Measurements from ENCODE around the gene ITGB6. TPM values are rescaled to one million over a fixed set of nuclear protein-coding genes. Genes with fewer than 3 reads are reported as not detected.
A peak's percentile ranks its signal among the peaks of the same experiment; 100 is the strongest.
"Not testable (repeated sequence)": the region's sequence is repeated elsewhere in the genome, so short reads cannot be mapped to it uniquely, and the experiment has no call there.

ITGB6 gene
- total RNA-seq, 1 experiment from 2014 or later = not detected

- DNase-seq (ENCODE audit: extremely low read depth, low read depth) = no peak
Observed at GRCh38 chr2:160142472-160142871, 57.6 kb downstream of the ITGB6 start.

GRCh38 chr2:160141912-160142311 is 58.2 kb downstream of the ITGB6 start:
- no peak for DNase-seq (ENCODE audit: extremely low read depth, low read depth)

- no peak for DNase-seq (ENCODE audit: extremely low read depth, low read depth)
Observed at GRCh38 chr2:160141419-160141818, 58.7 kb downstream of the ITGB6 start.

GRCh38 chr2:160140471-160140870 is 59.6 kb downstream of the ITGB6 start:
- DNase-seq (ENCODE audit: extremely low read depth, low read depth) = no peak

- DNase-seq (ENCODE audit: extremely low read depth, low read depth) = no peak
Observed at GRCh38 chr2:160139991-160140390, 60.1 kb downstream of the ITGB6 start.

- DNase-seq (ENCODE audit: extremely low read depth, low read depth) = no peak
Observed at GRCh38 chr2:160139350-160139749, 60.7 kb downstream of the ITGB6 start.

GRCh38 chr2:160138406-160138805 is 61.7 kb downstream of the ITGB6 start:
- DNase-seq (ENCODE audit: extremely low read depth, low read depth) = no peak

GRCh38 chr2:160137464-160137863 is 62.6 kb downstream of the ITGB6 start:
- no peak for DNase-seq (ENCODE audit: extremely low read depth, low read depth)

- no peak for DNase-seq (ENCODE audit: extremely low read depth, low read depth)
Observed at GRCh38 chr2:160132761-160133160, 67.3 kb downstream of the ITGB6 start.

GRCh38 chr2:160126756-160127155 is 73.3 kb downstream of the ITGB6 start:
- DNase-seq (ENCODE audit: extremely low read depth, low read depth) = no peak

- no peak for DNase-seq (ENCODE audit: extremely low read depth, low read depth)
Observed at GRCh38 chr2:160126315-160126714, 73.8 kb downstream of the ITGB6 start.

GRCh38 chr2:160125828-160126227 is 74.2 kb downstream of the ITGB6 start:
- DNase-seq (ENCODE audit: extremely low read depth, low read depth) = no peak

- DNase-seq (ENCODE audit: extremely low read depth, low read depth) = no peak
Observed at GRCh38 chr2:160125366-160125765, 74.7 kb downstream of the ITGB6 start.

GRCh38 chr2:160124571-160124970 is 75.5 kb downstream of the ITGB6 start:
- DNase-seq (ENCODE audit: extremely low read depth, low read depth) = no peak

GRCh38 chr2:160114721-160115120 is 85.4 kb downstream of the ITGB6 start:
- not testable (repeated sequence) for DNase-seq (ENCODE audit: extremely low read depth, low read depth)

- no peak for DNase-seq (ENCODE audit: extremely low read depth, low read depth)
Observed at GRCh38 chr2:160114020-160114419, 86.1 kb downstream of the ITGB6 start.

GRCh38 chr2:160111951-160112798 is 87.9 kb downstream of the ITGB6 start:
- no peak for DNase-seq (ENCODE audit: extremely low read depth, low read depth)

GRCh38 chr2:160110674-160111239 is 89.3 kb downstream of the ITGB6 start:
- DNase-seq (ENCODE audit: extremely low read depth, low read depth) = no peak

- peak; percentile 79 for DNase-seq (ENCODE audit: extremely low read depth, low read depth)
Observed at GRCh38 chr2:160109939-160110673, 90.0 kb downstream of the ITGB6 start.

GRCh38 chr2:160109243-160109642 is 90.8 kb downstream of the ITGB6 start:
- no peak for DNase-seq (ENCODE audit: extremely low read depth, low read depth)

GRCh38 chr2:160108646-160109045 is 91.4 kb downstream of the ITGB6 start:
- no peak for DNase-seq (ENCODE audit: extremely low read depth, low read depth)

GRCh38 chr2:160105366-160105765 is 94.7 kb downstream of the ITGB6 start:
- no peak for DNase-seq (ENCODE audit: extremely low read depth, low read depth)
